ENCODE results near the gene CASP7. TPM values are rescaled to one million over a fixed set of nuclear protein-coding genes. Genes with fewer than 3 reads are reported as not detected.

Gene CASP7
- total RNA-seq, 2 donors from 2014 or later: 14.4 to 15.6 TPM

- peaks cover 3% of the 10 kb centered on the region for H3K4me1 ChIP-seq (ENCODE audit: control insufficient read depth, insufficient read depth, low read length)
- Mint-ChIP-seq H3K36me3 (ENCODE audit: low read depth) (no peaks in the 10 kb centered on the region), H3K9me3 (no peaks in the 10 kb centered on the region), H3K4me3 (no peak overlapping the region), H3K4me1 (peaks cover 15% of the 10 kb centered on the region), H3K27ac (peak overlapping the region; percentile 65), H3K27me3 (ENCODE audit: insufficient read depth) (peaks cover 7% of the 10 kb centered on the region)
- no peaks in the 10 kb centered on the region for H3K27me3 ChIP-seq (ENCODE audit: control insufficient read depth, insufficient read depth, low read length, poor library complexity, severe bottlenecking)
- no peak overlapping the region for H3K27ac ChIP-seq (ENCODE audit: low read depth, low read length)
- DNase-seq: peak; percentile 81
- H3K9me3 ChIP-seq (ENCODE audit: control insufficient read depth, low read length): no peaks in the 10 kb centered on the region
- H3K36me3 ChIP-seq (ENCODE audit: control insufficient read depth, insufficient read depth, low read length): no peaks in the 10 kb centered on the region
- 56 to 77% methylated on average over 7 to 9 of the region's 9 CpGs for WGBS, 2 experiments (ENCODE audit: insufficient coverage in 1 of 2, insufficient read length in 1 of 2)
- no peak for TF ChIP-seq CTCF (conservative IDR thresholded peaks at IDR 0.05)
- H3K9ac ChIP-seq (ENCODE audit: extremely low read depth, low read length, poor library complexity, severe bottlenecking): no peak overlapping the region
- H3K4me3 ChIP-seq (ENCODE audit: low read length): no peak overlapping the region
Measured at GRCh38 chr10:113754768-113755167, 75.1 kb downstream of the CASP7 start.

GRCh38 chr10:113756940-113757543 is 77.3 kb downstream of the CASP7 start:
- Mint-ChIP-seq H3K9me3 (no peaks in the 10 kb centered on the region), H3K27ac (no peak overlapping the region), H3K4me3 (no peak overlapping the region), H3K27me3 (ENCODE audit: insufficient read depth) (peaks cover 7% of the 10 kb centered on the region), H3K36me3 (ENCODE audit: low read depth) (no peaks in the 10 kb centered on the region), H3K4me1 (peaks cover 13% of the 10 kb centered on the region)
- WGBS, 2 experiments (ENCODE audit: insufficient coverage in 1 of 2, insufficient read length in 1 of 2): 81 to 90% methylated on average over 5 to 9 of the region's 12 CpGs
- Histone ChIP-seq H3K9ac (ENCODE audit: extremely low read depth, low read length, poor library complexity, severe bottlenecking) (no peak overlapping the region), H3K9me3 (ENCODE audit: control insufficient read depth, low read length) (no peaks in the 10 kb centered on the region), H3K27me3 (ENCODE audit: control insufficient read depth, insufficient read depth, low read length, poor library complexity, severe bottlenecking) (no peaks in the 10 kb centered on the region), H3K4me1 (ENCODE audit: control insufficient read depth, insufficient read depth, low read length) (peaks cover 3% of the 10 kb centered on the region), H3K36me3 (ENCODE audit: control insufficient read depth, insufficient read depth, low read length) (no peaks in the 10 kb centered on the region), H3K27ac (ENCODE audit: low read depth, low read length) (no peak overlapping the region), H3K4me3 (ENCODE audit: low read length) (no peak overlapping the region)
- no peak for DNase-seq
- TF ChIP-seq CTCF (conservative IDR thresholded peaks at IDR 0.05): no peak

GRCh38 chr10:113762083-113762482 is 82.4 kb downstream of the CASP7 start:
- no peaks in the 10 kb centered on the region for H3K27me3 ChIP-seq (ENCODE audit: control insufficient read depth, insufficient read depth, low read length, poor library complexity, severe bottlenecking)
- H3K4me1 ChIP-seq (ENCODE audit: control insufficient read depth, insufficient read depth, low read length): no peaks in the 10 kb centered on the region
- H3K9ac ChIP-seq (ENCODE audit: extremely low read depth, low read length, poor library complexity, severe bottlenecking): no peak overlapping the region
- no peak overlapping the region for H3K27ac ChIP-seq (ENCODE audit: low read depth, low read length)
- H3K9me3 ChIP-seq (ENCODE audit: control insufficient read depth, low read length): peaks cover 21% of the 10 kb centered on the region
- peak overlapping the region; percentile 25 for H3K4me3 ChIP-seq (ENCODE audit: low read length)
- DNase-seq: no peak
- H3K4me3 Mint-ChIP-seq: no peak overlapping the region
- no peak for TF ChIP-seq CTCF (conservative IDR thresholded peaks at IDR 0.05)
- peaks cover 3% of the 10 kb centered on the region for H3K4me1 Mint-ChIP-seq
- no peak overlapping the region for H3K27ac Mint-ChIP-seq
- peaks cover 17% of the 10 kb centered on the region for H3K9me3 Mint-ChIP-seq
- peaks cover 2% of the 10 kb centered on the region for H3K36me3 Mint-ChIP-seq (ENCODE audit: low read depth)
- WGBS, 2 experiments (ENCODE audit: insufficient coverage in 1 of 2, insufficient read length in 1 of 2): no CpG with 5 or more reads among the region's 1 CpG
- no peaks in the 10 kb centered on the region for H3K27me3 Mint-ChIP-seq (ENCODE audit: insufficient read depth)
- no peaks in the 10 kb centered on the region for H3K36me3 ChIP-seq (ENCODE audit: control insufficient read depth, insufficient read depth, low read length)

All from endodermal cell (in vitro differentiated cells).